Panc1 (cell line): Measurements from ENCODE around the gene PDE10A.

ENCODE experiments used
- POLR2AphosphoS5 ChIP-seq: IDR thresholded peaks from 2 replicates; pipeline ENCODE4 v1.6.1; 2012; ENCODE audit warnings: mild to moderate bottlenecking, low read depth, low read length, moderate library complexity
- TCF7L2 ChIP-seq: IDR thresholded peaks from 2 replicates; pipeline ENCODE4 v1.6.1; 2011; ENCODE audit warnings: mild to moderate bottlenecking, low read depth, low read length, inconsistent platforms
- TF ChIP-seq, protein P1 (sequence below): fragments of 450-650 bp; IDR thresholded peaks from 2 replicates; pipeline ENCODE4 v1.5.1; 2017; ENCODE audit warnings: mild to moderate bottlenecking
- TF ChIP-seq, protein P2 (sequence below), 2 experiments: IDR thresholded peaks; 2 replicates each; pipeline ENCODE4 v1.6.1; 2011 to 2012; ENCODE audit warnings: low read depth in 2 of 2, control low read depth in 1 of 2, low read length in 1 of 2, mild to moderate bottlenecking in 1 of 2, moderate library complexity in 1 of 2; ENCODE audit not compliant: insufficient read depth in 1 of 2

DNA sequence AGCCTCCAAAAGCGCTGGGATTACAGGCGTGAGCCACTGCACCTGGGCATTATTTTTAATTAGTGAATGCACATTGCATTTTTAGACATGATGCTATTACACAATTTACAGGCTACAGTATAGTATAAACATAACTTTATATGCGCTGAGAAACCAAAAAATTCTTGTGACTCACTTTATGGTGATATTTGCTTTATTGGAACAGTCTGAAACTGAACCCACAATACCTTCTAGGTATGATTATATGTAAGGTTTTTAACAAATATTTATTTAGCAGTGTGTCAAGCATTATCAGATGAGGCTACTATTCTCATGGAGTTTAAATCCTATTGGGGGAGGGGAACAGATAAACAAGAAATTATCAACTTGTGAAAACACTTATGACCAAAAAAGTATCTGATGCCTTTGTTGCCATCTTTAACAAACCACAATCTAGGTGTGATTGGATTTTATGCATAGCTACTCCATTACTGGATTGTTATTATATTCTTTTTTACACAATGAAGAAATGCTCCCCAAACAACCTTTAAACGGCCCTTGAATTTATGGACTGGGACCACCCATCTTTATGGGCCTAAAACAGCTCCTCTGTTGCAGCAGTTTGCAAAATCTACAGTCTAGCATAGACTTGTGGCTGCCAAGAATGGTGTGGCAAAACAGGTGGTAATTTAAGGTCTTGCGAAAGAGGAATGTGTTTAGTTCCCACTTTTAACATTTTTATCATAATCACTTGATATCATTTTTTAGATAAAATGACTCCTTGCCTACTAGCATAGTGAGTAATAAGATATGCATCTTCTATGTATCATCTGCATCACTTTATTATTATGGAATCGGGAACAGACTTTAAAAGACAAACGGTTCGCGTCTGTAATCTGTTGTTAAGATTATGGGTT is 194.5 kb downstream of the PDE10A start:
- TF ChIP-seq, protein P1, sequence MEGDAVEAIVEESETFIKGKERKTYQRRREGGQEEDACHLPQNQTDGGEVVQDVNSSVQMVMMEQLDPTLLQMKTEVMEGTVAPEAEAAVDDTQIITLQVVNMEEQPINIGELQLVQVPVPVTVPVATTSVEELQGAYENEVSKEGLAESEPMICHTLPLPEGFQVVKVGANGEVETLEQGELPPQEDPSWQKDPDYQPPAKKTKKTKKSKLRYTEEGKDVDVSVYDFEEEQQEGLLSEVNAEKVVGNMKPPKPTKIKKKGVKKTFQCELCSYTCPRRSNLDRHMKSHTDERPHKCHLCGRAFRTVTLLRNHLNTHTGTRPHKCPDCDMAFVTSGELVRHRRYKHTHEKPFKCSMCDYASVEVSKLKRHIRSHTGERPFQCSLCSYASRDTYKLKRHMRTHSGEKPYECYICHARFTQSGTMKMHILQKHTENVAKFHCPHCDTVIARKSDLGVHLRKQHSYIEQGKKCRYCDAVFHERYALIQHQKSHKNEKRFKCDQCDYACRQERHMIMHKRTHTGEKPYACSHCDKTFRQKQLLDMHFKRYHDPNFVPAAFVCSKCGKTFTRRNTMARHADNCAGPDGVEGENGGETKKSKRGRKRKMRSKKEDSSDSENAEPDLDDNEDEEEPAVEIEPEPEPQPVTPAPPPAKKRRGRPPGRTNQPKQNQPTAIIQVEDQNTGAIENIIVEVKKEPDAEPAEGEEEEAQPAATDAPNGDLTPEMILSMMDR, result no peak
- TF ChIP-seq TCF7L2 (no peak), POLR2AphosphoS5 (no peak)
- TF ChIP-seq, protein P2, sequence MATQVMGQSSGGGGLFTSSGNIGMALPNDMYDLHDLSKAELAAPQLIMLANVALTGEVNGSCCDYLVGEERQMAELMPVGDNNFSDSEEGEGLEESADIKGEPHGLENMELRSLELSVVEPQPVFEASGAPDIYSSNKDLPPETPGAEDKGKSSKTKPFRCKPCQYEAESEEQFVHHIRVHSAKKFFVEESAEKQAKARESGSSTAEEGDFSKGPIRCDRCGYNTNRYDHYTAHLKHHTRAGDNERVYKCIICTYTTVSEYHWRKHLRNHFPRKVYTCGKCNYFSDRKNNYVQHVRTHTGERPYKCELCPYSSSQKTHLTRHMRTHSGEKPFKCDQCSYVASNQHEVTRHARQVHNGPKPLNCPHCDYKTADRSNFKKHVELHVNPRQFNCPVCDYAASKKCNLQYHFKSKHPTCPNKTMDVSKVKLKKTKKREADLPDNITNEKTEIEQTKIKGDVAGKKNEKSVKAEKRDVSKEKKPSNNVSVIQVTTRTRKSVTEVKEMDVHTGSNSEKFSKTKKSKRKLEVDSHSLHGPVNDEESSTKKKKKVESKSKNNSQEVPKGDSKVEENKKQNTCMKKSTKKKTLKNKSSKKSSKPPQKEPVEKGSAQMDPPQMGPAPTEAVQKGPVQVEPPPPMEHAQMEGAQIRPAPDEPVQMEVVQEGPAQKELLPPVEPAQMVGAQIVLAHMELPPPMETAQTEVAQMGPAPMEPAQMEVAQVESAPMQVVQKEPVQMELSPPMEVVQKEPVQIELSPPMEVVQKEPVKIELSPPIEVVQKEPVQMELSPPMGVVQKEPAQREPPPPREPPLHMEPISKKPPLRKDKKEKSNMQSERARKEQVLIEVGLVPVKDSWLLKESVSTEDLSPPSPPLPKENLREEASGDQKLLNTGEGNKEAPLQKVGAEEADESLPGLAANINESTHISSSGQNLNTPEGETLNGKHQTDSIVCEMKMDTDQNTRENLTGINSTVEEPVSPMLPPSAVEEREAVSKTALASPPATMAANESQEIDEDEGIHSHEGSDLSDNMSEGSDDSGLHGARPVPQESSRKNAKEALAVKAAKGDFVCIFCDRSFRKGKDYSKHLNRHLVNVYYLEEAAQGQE (IDR thresholded peaks at IDR 0.05; ENCODE audit: insufficient read depth in 1 of 2, low read depth in 2 of 2, low read length in 1 of 2), result no peak
